Activated T-helper 1 cell treated with anti-CD3 and anti-CD28 coated beads, Interleukin-2, amount 50 U/mL, for 16 hours (primary cell): ENCODE measurements around the gene SLC12A5.

ENCODE experiments used
- DNase-seq, 2 donors: peaks; one replicate each; pipeline ENCODE4 v3.0.0-alpha.2; 2020; ENCODE audit warnings: low read depth in 1 of 2, low spot score in 1 of 2

Gene SLC12A5

GRCh38 chr20:46101957-46102356, 72.9 kb downstream of the SLC12A5 start:
- no peak for DNase-seq

- no peak for DNase-seq
Observed at GRCh38 chr20:46102940-46103339, 73.9 kb downstream of the SLC12A5 start.

GRCh38 chr20:46104262-46104661, 75.2 kb downstream of the SLC12A5 start:
- no peak for DNase-seq

GRCh38 chr20:46107061-46107460, 78.0 kb downstream of the SLC12A5 start:
- DNase-seq = no peak

GRCh38 chr20:46108435-46108841, 79.4 kb downstream of the SLC12A5 start:
- no peak for DNase-seq

- no peak for DNase-seq
Observed at GRCh38 chr20:46108976-46109375, 80.0 kb downstream of the SLC12A5 start.
